Mucosa of rectum (tissue), 2 donors: ENCODE results near the gene FOXL3.

Source experiments
- H3K27ac ChIP-seq, 2 donors: one replicate each; pipeline ENCODE4 v1.7.0; 2013; ENCODE audit warnings: inconsistent platforms in 2 of 2, low read depth in 2 of 2, low read length in 2 of 2
- H3K27me3 ChIP-seq, 2 donors: one replicate each; pipeline ENCODE4 v1.7.0; 2013; ENCODE audit warnings: low read length in 2 of 2; ENCODE audit not compliant: control insufficient read depth in 2 of 2, insufficient read depth in 2 of 2
- H3K36me3 ChIP-seq, 2 donors: one replicate each; pipeline ENCODE4 v1.7.0; 2013; ENCODE audit warnings: low read length in 2 of 2; ENCODE audit not compliant: control insufficient read depth in 2 of 2, insufficient read depth in 2 of 2
- H3K4me1 ChIP-seq, 2 donors: one replicate each; pipeline ENCODE4 v1.7.0; 2013; ENCODE audit warnings: low read length in 2 of 2, mild to moderate bottlenecking in 1 of 2; ENCODE audit not compliant: control insufficient read depth in 2 of 2, insufficient read depth in 2 of 2
- H3K4me3 ChIP-seq, 2 donors: one replicate each; pipeline ENCODE4 v1.7.0; 2013; ENCODE audit warnings: low read length in 2 of 2
- H3K9ac ChIP-seq, 2 donors: one replicate each; pipeline ENCODE4 v1.7.0; 2013; ENCODE audit warnings: low read length in 2 of 2, low read depth in 1 of 2, mild to moderate bottlenecking in 1 of 2
- H3K9me3 ChIP-seq, 2 donors: one replicate each; pipeline ENCODE4 v1.7.0; 2013; ENCODE audit warnings: low read length in 2 of 2; ENCODE audit not compliant: control insufficient read depth in 2 of 2
- donor health status: healthy.
- donor health status: Normal muscosa, but diverticular disease.

The FOXL3 gene

DNA sequence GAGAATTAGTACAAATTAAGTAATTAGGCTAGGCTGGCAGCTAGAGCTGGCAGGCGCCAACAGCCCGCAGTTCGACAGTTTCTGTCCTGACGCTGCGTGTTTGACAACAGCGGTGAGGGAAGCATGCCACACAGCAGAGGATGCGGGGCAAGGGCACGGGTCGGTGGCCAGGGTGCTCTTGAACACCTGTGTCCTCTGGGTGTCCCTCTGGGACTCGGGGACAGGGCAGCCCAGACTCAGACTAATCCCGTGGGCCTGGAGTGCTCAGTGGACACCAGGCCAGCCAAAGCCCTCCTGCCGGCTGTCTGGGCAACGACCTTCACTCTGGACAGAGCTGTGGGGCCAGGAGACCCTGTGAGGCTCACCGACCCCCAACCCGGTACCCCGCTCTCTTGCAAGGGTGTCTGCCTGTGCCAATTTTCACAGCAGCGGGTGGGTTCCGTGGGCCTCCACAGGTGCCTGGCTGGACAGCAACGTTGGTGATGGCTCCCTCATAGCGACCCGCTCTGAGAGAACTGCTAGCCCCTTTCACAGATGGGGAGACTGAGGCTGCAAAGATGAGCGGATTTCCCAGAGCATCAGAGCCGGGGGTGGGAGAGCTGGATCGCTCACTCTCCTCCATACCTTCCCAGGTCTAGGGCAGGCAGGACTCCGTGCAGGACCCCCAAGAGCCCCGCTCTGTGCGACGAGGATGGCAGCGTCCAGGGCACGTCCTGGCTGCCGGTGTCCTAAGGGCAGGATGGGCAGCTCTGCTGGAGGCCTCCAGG, 48.5 kb downstream of the FOXL3 start:
- Histone ChIP-seq H3K4me1 (peaks cover 10 to 36% of the 10 kb centered on the region in 2 donors), H3K27me3 (no peaks in the 10 kb centered on the region), H3K9me3 (no peaks in the 10 kb centered on the region), H3K9ac (no peak overlapping the region), H3K4me3 (no peak overlapping the region), H3K36me3 (no peaks in the 10 kb centered on the region), H3K27ac (no peak overlapping the region)

DNA sequence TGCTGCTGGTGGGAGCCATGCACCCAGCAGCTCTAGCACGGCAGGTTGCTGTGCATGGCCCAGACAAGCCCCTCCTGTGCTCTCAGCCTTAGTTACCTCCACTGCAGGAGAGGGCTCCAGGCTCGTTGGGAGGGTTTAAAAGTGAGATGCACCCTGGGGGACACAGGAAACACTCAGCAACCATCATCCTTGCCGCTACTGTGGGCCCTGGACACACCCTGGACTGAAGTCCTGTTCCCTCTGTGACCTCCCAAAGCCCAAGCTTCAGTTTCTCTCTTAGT, 49.0 kb downstream of the FOXL3 start:
- Histone ChIP-seq H3K4me1 (peaks cover 9 to 34% of the 10 kb centered on the region in 2 donors), H3K27me3 (no peaks in the 10 kb centered on the region), H3K27ac (no peak overlapping the region), H3K9ac (no peak overlapping the region), H3K4me3 (no peak overlapping the region), H3K36me3 (no peaks in the 10 kb centered on the region), H3K9me3 (no peaks in the 10 kb centered on the region)

DNA sequence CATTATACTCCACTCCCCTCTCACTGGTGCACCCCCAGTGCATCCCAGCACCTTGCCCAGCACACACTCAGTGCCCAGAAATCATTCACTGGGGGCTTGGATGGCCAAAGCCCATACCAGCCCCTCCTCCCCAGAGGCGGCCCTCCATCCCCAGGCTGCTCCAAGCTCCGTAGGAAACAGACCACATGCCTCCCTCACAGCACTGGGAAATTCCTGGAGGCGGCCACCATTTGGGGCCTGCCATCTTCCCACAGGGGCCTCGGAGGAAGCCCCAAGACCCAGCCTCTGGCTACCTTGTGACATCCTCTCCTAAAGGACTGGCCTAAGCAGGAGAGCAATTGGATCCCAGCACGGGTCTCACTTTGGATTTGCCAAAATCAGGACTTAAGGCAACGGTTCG, 49.7 kb downstream of the FOXL3 start:
- no peaks in the 10 kb centered on the region for H3K27me3 ChIP-seq
- H3K4me1 ChIP-seq, result peaks cover 9 to 34% of the 10 kb centered on the region in 2 donors
- H3K4me3 ChIP-seq, result no peak overlapping the region
- H3K36me3 ChIP-seq, result no peaks in the 10 kb centered on the region
- no peak overlapping the region for H3K27ac ChIP-seq
- H3K9ac ChIP-seq, result no peak overlapping the region
- no peaks in the 10 kb centered on the region for H3K9me3 ChIP-seq

DNA sequence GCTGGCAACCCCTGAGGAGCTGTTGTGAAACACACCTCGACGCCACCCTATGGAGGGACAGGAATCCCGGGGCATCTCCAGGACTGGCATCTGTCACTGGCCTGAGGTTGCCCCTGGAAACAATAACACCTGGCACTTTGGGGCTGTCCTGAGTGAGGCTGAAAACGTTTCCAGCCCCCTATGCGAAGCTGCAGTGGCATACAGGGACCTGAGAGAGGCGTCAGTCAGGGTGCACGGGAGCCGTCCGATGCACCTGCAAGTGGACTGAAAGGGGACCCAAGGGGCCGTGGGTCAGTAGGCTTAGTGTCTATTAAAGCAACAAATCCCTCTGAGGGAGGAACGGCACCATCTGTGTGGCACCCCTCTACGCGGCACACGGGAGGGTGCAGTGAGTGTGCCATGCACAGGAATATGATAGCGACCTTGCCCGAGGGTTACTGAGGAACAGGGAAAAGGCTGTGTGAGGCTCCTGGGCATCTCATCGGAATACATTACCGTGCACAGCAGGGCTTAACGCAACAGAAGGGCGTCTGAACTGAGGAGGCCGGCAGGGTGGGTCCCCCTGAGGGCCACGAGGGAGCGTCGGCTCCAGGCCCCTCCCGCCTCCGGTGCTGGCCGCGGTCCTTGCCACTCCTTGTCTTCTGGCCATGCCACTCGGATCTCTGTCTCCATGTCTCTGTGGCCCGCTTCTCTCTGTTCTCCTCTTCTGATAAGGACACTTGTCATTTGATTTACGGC, 50.4 kb downstream of the FOXL3 start:
- peak overlapping the region in 1 of 2 donors; percentile 44 for H3K9ac ChIP-seq
- no peaks in the 10 kb centered on the region for H3K36me3 ChIP-seq
- H3K4me3 ChIP-seq, result no peak overlapping the region
- no peaks in the 10 kb centered on the region for H3K9me3 ChIP-seq
- H3K27me3 ChIP-seq, result no peaks in the 10 kb centered on the region
- H3K4me1 ChIP-seq, result peaks cover 9 to 34% of the 10 kb centered on the region in 2 donors
- peak overlapping the region in 1 of 2 donors; percentile 77 for H3K27ac ChIP-seq
